ENCODE results near the gene ASXL1.

GRCh38 chr20:32474717-32474966 lies 116.5 kb downstream of the ASXL1 start:
- no peak for TF ChIP-seq TSHZ2 (CRISPR knock-in tag; IDR thresholded peaks at IDR 0.05)
- TF ChIP-seq ESRRG (CRISPR knock-in tag; IDR thresholded peaks at IDR 0.05): no peak
- TF ChIP-seq ZNF8 (CRISPR knock-in tag; IDR thresholded peaks at IDR 0.05): no peak
- no peak for TF ChIP-seq ARNTL (CRISPR knock-in tag; IDR thresholded peaks at IDR 0.05; ENCODE audit: borderline replicate concordance, low read depth)
- no peak for TF ChIP-seq ZFP3 (CRISPR knock-in tag; IDR thresholded peaks at IDR 0.05)
